IMR-90 (cell line): ENCODE results near the gene PCYOX1L.

Experiments used
- CTCF ChIP-seq: conservative IDR thresholded peaks from 2 replicates; pipeline ENCODE4 v1.5.1; 2012; ENCODE audit warnings: mild to moderate bottlenecking, low read depth, low read length, improper control_type of control experiment
- POLR2A ChIP-seq: IDR thresholded peaks from 2 replicates; pipeline ENCODE4 v1.6.1; 2012; ENCODE audit warnings: mild to moderate bottlenecking, low read depth, low read length
- USF2 ChIP-seq: fragments of 150-350 bp; IDR thresholded peaks from 2 replicates; pipeline ENCODE4 v1.6.1; 2017; ENCODE audit warnings: mild to moderate bottlenecking, antibody characterized with exemption, low read length, low read depth

- TF ChIP-seq USF2 = no peak
- TF ChIP-seq POLR2A = no peak
- TF ChIP-seq CTCF = no peak
Observed at GRCh38 chr5:149402291-149402690, 44.4 kb downstream of the PCYOX1L start.
